GM21423 (cell line): ENCODE measurements around the gene NID2.

ENCODE experiments used
- ATAC-seq: cut with Tn5 transposase; IDR thresholded peaks from one replicate; pipeline ENCODE4 v1.9.1; 2021; ENCODE audit warnings: mild to moderate bottlenecking, moderate library complexity; ENCODE audit not compliant: unreplicated experiment

Gene NID2

DNA sequence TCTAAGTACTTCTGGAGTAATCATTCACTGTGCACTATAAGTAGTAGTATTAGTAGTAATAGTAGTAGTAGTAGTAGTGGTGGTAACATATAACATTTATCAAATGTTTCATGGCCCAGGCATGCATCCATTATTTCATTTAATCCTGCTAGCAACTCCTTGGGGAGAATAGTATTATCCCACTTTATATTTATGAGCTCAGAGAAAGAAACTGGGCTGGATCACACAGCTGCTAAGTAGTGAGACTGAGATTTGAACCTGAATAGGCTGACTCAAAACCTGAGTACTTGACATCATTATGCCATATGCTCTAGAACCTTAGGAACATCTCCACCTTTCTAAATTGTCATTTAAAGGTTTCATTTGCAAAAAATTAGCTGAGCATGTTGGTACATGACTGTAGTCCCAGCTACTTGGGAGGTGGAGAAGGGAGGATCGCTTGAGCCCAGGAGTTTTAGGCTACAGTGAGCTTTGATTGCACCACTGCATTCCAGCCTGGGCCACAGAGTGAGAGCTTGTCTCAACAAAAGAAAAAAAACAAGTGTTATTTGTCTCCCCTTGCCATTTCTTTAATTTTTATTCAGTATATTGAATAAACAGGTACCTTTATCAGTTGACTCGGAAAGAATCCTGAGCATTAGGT lies 11.4 kb upstream of the NID2 start:
- ATAC-seq = no peak

DNA sequence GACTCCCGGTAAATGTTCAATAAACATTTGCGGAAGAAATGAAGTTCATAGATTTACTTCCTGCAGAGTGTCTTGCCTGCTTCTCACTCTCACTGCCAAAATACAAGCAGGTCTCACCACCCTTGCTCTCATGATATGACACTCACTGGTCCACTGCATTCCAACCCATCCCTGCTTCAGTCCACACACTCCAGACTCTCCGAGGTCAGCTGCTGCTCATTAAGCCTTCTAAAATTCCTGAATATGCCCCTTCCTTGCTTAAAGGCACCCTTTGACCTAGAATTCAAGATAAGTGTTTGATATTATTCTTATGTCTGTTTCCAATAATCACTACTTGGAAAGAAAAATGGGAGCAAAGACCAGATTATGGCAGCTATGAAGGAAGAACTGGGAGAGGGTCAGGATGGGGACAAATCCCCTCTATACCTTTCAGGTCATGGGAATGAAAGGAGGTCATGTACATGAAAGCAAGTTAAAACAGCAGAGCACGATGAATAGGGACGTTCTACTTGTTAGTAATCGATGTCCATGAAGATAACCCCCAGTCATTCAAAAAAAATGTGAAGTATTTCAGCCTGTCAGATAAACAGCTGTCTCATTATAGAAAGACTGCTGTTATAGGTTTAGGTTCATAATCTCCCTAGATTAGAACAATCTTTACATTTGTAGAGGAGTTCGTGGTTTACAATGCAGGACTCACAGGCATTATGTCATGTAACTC lies 10.5 kb upstream of the NID2 start:
- ATAC-seq = no peak

DNA sequence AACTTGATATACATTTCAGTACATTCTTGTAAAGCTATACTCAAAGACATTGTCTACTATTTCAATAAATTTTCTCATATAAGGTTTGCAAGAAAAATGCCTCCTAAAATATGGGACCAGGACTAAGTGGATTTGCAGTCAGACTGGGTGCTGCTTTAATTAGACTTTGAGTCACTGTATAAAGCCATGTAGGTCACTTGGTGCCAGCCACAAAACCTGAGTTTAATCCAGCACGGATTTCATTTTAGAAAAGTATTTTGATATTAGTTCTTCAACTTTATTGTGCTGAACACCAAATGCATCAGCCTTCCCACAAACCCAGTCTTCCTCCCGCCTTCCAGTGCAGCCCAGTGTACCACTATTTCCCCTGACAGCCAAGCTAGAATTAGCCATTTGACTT lies 9.9 kb upstream of the NID2 start:
- ATAC-seq = no peak

DNA sequence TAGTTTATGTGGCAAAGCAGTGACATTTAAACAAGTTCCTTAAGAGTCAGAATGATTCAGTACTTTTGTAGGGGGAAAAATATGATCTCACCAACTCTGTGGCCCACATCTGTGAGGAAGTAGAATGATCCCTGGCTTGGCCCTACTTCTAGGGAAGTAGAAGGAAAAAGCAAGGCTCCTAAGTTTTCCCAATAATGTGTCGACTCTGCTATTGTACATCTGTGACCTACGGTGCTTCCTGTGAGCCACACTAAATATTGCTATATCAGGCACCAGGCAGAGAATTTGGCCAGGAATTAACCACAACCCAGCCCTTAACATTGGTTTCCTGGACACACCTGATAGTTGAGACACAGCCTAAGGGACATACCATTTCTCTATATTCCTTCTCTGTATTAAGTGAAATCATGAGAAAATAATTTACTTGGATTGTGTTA lies 9.3 kb upstream of the NID2 start:
- no peak for ATAC-seq

DNA sequence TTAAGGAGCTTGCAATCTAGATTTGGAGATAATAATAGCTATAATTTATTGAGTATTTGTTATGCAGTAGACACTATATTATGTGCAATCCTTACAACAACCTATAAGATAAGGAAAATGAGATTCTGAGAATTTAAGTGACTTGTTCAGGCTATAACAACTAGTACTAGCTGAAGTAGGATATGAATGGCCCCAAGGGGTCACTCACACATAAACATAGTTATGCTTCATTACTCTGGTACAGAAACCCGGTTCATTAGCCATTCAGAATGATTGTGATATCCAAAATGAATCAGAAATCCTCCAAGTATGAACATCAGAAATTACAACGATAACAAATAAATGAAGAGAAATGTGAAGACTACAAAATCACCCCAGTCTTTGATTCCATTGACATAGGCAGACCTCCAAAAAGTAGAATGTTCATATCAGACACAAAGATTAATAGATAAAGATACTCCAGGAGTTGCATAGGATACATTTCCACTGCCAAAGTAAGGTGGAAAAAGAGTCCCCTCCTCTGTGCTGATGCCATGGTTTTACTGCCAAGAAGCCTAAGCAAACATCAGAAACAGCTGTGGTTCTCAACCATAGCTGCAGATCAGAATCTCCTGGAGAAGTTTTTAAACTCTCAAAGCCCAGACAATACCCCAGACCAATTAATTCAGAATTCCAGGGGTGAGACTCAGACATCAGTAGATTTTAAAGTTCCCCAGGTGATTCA lies 8.6 kb upstream of the NID2 start:
- no peak for ATAC-seq

DNA sequence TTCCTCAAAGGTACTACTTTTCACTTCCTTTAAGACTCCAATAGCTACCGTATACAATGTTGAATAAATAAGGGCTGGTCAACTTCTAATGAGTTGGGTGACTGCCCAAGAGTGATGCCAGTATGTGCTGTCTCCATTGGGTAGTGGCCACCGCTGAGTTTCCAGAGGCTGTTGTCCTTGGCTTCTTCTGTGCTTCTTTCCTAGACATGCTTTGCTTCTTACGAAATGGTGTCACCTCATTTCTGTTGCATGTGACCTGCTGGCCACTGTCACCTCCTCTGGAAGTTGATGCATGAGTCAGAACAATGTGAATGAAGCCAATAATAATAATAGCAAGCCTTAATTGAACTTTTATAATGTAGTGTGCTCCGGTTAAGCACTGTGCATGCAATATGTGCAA lies 7.5 kb upstream of the NID2 start:
- no peak for ATAC-seq

DNA sequence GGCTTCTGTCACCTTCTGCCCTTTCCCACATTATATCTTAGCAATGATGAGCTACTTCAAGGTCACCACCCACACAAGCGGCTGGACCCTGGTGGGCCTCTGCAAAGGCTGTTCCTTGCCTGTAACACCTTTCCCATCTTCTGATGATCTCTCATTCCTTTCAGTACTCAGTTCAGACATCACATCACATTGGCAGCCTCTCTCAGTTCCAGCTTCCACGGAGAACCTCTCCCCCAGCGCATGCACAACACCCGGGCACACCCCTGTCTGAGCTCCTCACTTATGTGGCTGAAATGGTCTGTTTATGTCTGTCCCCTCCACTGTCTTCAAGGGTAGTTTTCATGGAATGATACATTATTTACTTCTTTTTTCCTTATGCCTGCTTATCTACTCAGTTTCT lies 6.5 kb upstream of the NID2 start:
- no peak for ATAC-seq

DNA sequence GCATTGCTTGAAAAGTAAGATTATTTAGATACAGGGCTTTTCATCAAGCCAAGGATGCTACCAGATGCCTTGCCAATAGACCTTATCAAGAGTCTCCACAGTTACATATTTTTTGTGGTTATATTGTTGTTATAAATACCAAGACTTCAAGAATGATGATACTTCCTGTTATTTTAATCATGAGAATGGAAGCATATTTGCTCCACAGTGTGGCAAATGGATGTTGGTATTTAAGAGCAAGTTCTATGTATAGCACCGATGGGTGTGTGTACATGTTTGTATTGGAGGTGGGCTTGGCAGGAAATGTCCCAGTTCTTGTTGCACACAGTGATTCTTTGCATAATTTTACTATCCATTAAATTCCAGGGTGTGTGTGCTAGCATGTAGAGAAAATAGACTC lies 4.4 kb upstream of the NID2 start:
- no peak for ATAC-seq

DNA sequence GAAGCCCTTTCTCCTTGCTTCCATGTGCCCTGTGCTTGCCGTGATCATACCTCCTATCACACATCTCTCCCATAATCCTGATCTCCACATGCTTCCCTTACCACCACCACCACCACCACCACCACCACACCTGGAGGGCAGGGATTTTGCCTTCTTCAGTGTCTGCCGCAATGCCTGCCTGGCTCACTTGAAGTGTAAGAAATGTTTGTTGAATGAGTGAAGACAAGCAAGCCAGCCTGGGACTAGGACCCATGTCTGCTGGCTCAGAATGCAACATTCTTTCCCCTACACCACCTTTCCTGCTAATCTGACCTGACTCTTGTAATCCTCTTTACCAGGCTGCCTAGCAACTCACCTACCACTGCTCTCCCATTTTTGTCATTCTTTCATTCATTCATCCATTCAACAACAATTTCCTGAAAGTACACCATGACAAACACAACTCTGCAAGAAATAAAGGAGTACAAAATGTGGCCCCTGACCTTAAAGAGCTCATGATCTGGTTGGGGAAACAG lies 3.5 kb upstream of the NID2 start:
- ATAC-seq = no peak

DNA sequence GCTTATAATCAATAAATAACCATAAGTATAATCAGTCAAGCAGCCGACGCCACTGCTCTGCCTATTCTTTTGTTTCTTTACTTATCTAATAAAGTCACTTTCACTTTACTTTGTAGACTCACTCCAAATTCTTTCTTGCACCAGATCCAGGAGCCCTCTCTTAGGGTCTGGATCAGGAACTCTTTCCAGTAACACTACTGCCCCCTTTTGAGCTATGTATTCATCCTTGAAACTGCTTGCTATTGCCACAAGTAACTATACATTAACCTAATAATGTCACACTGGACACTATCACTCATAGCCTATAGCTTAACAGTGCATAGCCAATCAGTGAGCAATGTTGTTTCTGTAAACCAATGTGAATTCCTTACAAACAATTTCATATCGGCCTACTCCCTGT lies 2.8 kb upstream of the NID2 start:
- no peak for ATAC-seq

DNA sequence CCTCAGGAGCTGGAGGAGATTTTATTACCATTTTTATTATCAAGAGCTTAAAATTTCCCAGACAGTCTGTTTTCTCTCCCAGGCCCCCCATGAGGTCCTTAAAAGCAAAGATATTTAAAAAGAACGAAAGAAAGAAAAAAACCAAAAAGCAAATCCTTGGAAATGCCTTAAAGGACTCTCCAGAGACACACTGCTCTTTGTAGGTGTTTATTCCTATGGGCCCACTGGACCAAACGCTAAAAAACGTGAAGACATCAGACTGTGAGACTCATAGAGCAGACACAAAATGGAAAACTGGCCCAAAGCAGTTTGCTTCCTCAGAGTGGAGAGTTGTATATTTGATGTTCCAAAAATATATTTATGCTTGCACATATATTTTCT lies 1.2 kb upstream of the NID2 start:
- ATAC-seq = no peak

DNA sequence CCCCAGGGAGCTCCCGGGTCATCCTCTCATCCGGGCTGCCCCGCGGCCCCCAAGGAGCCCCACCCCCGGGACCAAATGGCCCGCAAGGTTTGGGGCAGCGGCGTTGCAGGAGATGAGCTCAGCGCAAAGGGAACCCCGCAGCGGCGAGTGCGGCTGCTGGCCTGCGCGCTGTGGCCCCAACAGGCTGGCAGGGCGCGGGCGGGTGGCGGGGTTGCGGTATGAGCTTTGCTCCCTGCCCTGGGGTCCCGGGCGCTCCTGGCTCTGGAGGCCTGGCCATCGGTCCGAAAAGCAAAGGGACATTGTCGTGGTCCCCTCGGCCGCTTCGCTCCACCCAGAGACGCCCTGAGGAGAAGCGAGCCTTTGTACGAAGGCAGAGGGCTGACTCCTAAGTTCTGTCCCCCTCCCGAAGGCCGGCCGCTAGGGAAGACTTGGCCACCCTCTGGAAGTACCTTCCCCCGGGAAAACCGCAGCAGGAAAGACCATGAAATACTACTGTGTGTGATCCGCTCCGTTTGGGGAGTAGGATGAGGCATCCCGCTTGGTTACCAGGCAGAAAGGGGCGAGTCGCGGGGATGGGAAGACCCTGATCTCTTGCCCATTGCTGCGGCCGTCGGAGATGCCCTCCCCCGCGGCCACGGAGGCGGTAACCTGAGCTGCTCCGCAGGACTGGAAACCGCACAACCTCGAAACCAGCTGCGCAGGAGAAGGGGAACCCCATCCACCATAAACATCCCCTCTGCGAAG lies 620 bp upstream of the NID2 start:
- no peak for ATAC-seq

DNA sequence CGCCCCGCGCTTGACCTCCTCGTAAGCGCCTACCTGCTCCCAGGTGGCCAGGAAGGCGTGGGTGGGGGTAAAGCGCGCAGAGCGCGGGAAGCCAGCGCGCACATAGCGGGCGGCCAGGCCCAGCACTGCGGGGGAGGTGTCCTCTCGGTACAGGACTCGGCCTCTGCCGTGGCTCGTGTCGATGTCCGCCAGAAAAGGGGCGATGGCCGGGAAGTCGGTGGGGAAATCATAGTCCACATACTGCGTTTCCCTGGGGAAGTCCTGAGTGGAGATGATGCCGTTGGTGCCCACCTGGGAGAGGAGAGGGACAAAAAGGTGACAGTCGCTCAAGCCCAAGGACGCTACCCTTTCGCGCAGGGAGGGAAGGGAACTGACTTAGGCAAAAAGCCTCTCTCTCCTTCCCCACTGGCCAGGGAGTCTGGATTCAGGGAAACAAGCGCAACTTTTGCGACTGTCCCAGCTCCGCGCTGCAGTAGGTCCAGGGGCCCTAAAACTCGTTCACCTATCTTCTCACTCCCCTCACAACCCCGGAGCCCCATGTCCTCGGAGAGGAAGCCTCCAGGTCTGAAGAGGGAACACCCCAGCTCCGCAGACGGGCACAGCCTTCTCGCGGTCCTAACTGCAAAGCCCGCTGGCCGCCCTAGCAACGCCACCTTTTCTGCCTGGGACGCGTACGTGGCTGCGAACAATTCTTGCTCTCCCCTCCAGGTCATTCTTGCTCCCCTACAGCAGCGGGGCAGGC lies 815 bp downstream of the NID2 start:
- ATAC-seq = no peak

DNA sequence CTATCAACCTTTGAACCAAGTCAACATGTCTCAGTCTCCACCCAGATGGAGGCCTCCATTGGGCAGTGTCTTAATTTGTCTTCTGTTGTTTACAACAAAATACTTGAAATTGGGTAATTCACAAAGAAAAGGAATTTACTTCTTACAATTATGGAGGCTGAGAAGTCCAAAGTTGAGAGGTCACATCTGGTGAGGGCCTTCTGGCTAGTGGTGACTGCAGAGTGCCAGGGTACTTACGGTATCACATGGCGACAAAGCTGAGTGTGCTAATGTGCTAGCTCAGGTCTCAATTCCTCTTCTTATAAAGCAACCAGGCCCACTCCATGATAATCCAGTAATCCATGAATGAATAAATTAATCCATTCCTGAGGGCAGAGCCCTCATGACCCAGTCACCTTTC lies 4.7 kb downstream of the NID2 start:
- ATAC-seq = no peak

DNA sequence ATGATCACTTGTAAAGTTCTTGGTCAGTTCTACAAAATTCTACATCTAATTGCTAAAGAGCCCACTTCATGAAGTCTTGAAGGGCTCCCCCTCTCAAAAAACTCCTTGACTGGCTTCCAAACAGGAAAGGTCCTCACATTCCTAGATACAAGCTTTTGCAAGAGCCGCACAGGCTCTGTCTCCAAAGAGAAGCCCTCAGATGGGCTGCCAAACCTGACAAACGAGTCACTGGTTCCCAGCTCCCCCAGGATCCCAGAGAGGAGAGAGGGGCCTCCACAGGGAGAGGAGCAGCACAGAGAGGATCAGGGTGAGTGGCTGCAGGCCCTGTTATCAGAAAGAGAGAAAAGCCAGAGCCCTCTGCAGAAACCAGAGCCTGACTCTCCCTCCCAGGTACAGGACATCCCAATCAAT lies 5.8 kb downstream of the NID2 start:
- no peak for ATAC-seq

DNA sequence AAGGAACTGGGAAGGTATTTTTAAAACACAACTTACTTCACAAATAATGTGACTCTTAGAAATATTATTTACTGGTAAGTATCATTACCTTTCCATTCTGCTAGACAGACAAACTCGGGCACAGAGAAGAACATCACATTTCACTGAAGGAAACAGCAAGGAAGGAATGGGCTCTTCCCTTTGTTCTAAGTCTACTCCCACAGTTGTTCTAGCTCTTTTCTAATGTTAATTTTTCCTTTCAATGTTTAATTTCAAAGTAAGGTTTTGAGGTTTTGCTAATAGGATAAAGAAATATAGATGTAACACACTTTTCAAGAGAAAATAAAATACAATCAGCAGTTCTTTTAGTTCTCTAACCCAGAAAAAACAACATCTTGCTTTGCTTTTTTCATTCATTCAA lies 7.0 kb downstream of the NID2 start:
- no peak for ATAC-seq

DNA sequence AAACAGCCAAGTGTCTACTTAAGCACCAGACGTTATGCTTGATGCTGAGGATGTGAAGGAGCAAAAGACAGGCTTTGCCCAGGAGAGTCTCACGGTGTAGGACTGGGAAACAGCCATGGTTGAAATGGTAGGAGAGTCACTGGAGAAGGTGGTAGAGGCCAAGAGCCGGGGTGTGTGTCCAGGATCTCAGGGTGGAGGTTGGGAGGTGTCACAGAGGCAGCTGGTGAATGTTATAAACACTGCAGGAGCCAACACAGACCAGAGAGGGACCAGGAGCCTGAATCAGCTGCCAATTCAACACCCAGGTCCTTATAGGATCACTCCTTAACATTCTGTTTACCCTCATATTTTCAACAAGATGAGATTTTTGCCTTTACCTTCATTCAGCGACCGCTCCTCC lies 7.5 kb downstream of the NID2 start:
- ATAC-seq = no peak

DNA sequence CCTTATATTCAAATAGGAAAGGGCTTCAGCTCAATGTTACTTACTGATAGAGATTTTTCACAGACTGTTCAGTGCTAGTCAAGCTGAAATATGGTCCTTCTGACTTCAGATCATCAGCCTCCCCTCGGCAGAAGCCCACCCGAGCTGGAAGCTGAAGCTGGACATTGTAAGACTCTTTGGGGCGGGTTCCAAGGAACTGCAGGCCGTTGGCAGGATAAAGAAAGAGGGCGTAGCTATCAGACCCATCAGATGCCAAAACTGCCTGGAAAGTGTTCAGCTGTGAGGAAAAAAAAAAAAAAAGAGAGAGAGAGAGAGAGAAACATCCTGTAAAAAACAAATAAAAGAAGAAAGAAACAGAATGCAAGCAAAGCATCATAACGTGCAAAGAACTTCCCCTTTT lies 8.8 kb downstream of the NID2 start:
- no peak for ATAC-seq

DNA sequence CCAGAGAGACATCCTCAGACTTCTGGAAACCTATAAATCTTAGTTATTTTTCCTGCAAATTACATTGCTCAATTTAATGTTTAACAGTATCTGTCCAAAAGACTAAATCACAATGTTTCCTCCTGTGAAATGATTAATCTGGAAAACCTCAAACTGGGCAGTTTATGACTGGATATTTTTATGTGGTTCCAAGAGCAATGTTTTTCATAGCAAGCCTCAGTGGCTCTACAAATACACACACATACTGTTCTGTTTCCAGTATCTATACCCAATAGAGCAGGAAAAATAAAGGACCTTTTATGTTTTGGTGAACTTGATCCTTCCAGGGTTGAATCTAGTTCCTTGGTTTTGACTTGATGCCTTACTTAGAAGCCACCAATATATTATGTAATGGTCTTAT lies 9.2 kb downstream of the NID2 start:
- no peak for ATAC-seq

DNA sequence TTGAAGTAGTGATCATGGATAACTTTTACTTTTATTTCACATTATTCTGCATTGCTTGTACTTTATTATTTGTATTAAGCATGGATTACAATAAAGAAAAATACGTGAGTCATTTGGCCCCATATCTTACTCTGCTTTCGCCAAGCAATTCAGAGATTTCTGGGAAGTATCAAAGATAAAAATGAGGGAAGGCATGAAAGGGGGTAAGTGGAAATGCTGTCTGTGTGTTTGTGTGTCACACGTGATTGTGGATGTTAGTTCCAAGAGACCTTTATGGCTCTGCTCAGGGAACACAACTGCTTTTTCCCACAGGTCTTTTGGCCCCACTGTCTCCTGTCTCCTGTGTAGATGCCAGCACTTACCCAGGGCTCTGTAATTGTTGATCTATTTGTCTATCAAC lies 10.5 kb downstream of the NID2 start:
- no peak for ATAC-seq

DNA sequence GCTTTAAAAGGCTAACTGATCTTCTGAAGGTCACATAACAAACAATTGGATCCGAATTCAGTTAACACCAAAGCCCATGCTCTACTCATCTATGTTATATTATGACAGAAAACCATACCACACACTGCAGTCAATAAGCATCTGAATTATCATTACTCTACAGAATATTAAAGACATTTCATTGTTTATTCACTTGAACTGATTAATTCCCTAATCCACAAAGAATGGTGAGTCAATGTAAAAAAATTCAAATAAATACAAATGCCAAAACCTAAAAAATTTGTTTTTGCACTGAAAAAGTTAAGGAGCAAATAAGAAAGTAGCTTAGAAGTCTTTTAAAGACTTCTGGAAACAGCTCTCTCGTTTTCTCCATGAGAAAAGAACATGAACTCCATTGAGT lies 13.7 kb downstream of the NID2 start:
- no peak for ATAC-seq
